ENCODE measurements around the gene SYP.

Gene SYP

GRCh38 chrX:49214996-49215526, 15.1 kb upstream of the SYP start:
- no peak for DNase-seq

- DNase-seq: no peak
These were observed 14.4 kb upstream of the SYP start for GRCh38 chrX:49214416-49214815.

- DNase-seq: no peak
These were observed 12.9 kb upstream of the SYP start for GRCh38 chrX:49212861-49213260.

- no peak for DNase-seq
These were observed 12.2 kb upstream of the SYP start for GRCh38 chrX:49212209-49212608.

GRCh38 chrX:49211074-49211473, 11.1 kb upstream of the SYP start:
- no peak for DNase-seq

- DNase-seq: no peak
These were observed 10.4 kb upstream of the SYP start for GRCh38 chrX:49210406-49210805.

GRCh38 chrX:49209434-49210251, 9.7 kb upstream of the SYP start:
- DNase-seq: peak; percentile 36

- no peak for DNase-seq
These were observed 8.4 kb upstream of the SYP start for GRCh38 chrX:49208399-49208798.

GRCh38 chrX:49206543-49206942, 6.5 kb upstream of the SYP start:
- DNase-seq: no peak

GRCh38 chrX:49205443-49205842, 5.5 kb upstream of the SYP start:
- DNase-seq: no peak

- no peak for DNase-seq
These were observed 4.7 kb upstream of the SYP start for GRCh38 chrX:49204709-49205108.

GRCh38 chrX:49204017-49204416, 4.0 kb upstream of the SYP start:
- DNase-seq: no peak

GRCh38 chrX:49203536-49203935, 3.5 kb upstream of the SYP start:
- DNase-seq: no peak

- DNase-seq: no peak
These were observed 2.0 kb upstream of the SYP start for GRCh38 chrX:49202022-49202421.

- DNase-seq: no peak
These were observed 738 bp downstream of the SYP start for GRCh38 chrX:49199315-49199595.

GRCh38 chrX:49198540-49199314, 1.3 kb downstream of the SYP start:
- DNase-seq: no peak

GRCh38 chrX:49197543-49198087, 2.4 kb downstream of the SYP start:
- DNase-seq: no peak

- DNase-seq: no peak
These were observed 6.4 kb downstream of the SYP start for GRCh38 chrX:49193542-49193964.

GRCh38 chrX:49192722-49193328, 7.2 kb downstream of the SYP start:
- DNase-seq: peak; percentile 37

GRCh38 chrX:49191574-49192011, 8.4 kb downstream of the SYP start:
- DNase-seq: no peak

- peak; percentile 95 for DNase-seq
These were observed 9.0 kb downstream of the SYP start for GRCh38 chrX:49190821-49191573.

- DNase-seq: no peak
These were observed 10.4 kb downstream of the SYP start for GRCh38 chrX:49189606-49190005.

Measured in suppressor macrophage treated with lipopolysaccharide for 4 hours (primary cell).